Measurements from ENCODE around the gene PXMP4.

PXMP4 gene

GRCh38 chr20:33681288-33681687 lies 38.8 kb downstream of the PXMP4 start:
- DNase-seq: no peak

DNA sequence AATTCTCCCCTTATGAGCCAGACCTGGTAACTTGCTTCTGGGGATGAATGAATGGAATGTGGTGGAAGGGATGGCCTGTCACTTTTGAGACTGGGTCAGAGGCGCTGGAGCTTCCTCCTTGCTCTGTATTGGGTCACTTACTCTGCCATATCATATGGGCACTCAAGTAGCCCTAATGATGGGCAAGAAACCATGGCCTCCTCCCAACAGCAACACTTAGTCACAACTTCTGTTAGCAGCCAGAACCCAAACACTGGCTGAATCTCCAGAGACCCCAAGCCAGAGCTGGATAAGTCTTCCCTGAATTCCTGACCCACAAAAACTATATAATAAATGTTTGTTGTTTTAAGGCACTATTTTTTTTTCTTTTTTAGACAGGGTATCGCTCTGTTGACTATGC lies 39.4 kb downstream of the PXMP4 start:
- no peak for DNase-seq

GRCh38 chr20:33679758-33680485 lies 40.2 kb downstream of the PXMP4 start:
- peak; percentile 20 for DNase-seq

DNA sequence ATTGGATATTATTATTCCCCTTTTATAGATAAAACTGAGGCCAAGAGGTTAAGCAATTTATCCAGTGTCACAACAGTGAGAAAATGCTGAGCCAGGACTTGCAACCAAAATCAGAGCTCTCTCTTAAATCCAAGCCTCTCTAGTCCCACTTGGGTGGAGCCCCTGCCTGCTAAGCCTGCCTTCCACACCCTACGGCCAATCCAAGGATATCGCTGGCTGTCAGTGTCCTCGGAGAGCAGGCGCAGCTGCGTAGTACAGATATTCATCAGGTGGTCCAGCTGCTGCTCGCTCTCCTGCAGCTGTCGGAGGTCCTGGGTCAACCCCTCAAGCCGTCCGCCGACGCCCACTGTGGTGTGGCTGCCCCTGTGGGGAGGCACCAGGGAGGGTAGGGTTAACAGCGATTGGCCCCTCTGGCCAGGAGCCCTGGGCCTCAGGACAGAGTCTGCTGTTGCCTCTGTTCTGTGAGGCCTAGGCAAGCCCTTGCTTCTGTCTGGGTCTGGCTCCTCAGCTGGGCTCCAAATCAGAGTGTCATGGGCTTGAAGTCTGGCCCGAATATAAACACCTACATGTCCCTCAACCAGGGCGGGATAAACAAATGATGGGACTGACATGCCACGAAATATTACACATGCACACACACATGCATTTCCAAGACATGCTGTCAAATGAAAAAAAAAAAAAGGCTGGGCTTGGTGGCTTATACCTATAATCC lies 42.0 kb downstream of the PXMP4 start:
- DNase-seq: no peak

- DNase-seq: no peak
Observed at GRCh38 chr20:33676652-33677645, 43.2 kb downstream of the PXMP4 start.

- no peak for DNase-seq
Observed at GRCh38 chr20:33676121-33676520, 44.0 kb downstream of the PXMP4 start.

DNA sequence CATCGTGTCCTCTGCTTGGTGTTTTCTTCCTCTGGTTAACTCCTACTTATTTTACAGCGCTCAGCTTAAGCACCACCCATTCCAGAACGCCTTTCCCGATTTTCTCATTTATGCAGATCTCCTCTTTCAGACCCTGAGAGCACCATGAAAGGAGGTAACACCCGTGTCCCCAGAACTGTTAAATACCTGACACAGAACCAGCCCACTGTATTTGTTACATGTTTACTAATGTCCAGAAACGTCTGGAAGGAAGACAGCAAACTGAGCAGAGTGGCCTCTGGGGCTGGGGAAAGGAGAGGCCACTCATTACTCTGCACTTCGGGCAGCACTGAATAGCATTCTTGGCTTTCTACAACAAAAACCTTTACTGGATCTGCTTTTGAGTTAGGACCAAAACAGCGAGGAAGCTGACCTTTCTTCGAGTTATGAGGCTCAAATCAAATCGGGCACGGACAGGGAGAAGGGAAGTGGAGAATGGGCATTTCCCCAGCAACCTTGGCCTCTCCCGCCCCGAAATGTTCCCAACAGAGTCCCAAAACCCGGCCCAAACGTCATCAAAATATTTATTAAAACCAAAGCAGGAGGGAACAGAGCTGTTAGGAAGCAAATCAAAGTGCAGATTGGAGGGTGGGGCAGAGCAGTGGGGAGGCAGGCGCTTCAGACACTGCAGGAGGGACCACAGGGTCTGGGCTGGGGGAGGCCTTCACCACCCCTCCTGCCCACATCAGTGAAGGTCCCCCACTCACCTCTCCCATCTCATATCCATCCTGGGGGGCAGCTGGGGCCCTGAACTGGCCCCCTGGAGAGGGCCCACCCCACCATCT lies 44.8 kb downstream of the PXMP4 start:
- DNase-seq: no peak

GRCh38 chr20:33674294-33675135 lies 45.6 kb downstream of the PXMP4 start, which contains the start of gene NECAB3:
Gene NECAB3 (minus strand): TSS chr20:33674428. CDS start chr20:33674352, 76 bp downstream.
- peak; percentile 62 for DNase-seq

DNA sequence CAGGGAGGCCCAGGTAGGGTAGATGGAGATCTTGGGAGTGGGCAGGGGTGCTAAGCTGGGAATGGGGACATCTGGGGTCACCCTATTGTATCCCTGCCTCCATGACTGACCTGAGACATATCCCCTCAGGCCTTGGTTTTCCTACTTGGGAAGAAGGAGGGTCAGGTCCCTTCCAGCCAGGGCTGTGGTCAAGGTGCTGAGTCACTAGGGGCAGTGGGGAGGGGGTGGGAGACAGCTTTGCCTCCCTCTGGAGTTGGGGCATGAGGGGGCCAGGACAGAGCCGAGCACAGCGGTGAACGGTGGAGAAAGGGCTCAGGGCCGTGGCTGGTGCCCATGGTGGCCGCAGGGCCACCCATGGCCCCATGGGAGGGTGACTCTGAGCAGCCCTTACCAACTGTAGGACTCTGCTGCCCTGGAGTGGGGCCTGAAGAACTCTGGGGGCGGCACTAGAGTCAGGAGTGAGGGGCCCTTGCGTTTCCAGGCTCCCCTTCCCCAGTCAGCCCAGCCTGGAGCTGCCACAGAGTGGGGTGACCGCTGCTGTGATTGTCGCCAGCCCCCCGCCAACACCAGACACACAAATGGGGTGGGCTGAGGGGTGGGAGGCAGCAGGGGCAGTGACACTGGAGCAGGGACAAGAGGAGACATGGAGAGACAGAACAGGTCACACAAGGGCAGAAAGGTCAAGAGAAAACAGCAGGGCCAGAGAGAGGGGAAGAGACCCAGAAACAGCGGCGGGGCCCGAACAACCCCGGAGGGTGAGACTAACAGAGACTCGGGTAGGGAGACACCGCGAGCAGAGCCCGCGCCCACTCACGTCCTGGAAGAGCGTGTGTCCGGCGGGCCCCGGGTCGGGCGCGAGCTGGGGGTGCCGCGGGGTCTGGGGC lies 46.5 kb downstream of the PXMP4 start:
- peak; percentile 22 for DNase-seq

DNA sequence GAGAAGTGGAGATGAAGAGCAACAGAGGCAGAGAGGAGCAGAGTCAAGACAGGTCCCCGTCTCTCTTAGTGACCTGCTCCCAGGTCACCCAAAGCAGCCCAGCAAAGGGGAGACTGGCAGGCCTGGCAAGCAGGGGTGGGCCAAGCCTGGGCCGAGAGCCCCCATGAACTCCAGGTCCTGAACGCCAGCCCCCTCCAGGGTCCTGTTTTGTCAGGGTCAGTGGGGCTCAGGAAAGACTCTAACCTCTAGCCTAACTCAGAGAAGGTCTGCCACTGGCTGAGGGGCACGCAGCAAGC lies 47.0 kb downstream of the PXMP4 start:
- DNase-seq: no peak

DNA sequence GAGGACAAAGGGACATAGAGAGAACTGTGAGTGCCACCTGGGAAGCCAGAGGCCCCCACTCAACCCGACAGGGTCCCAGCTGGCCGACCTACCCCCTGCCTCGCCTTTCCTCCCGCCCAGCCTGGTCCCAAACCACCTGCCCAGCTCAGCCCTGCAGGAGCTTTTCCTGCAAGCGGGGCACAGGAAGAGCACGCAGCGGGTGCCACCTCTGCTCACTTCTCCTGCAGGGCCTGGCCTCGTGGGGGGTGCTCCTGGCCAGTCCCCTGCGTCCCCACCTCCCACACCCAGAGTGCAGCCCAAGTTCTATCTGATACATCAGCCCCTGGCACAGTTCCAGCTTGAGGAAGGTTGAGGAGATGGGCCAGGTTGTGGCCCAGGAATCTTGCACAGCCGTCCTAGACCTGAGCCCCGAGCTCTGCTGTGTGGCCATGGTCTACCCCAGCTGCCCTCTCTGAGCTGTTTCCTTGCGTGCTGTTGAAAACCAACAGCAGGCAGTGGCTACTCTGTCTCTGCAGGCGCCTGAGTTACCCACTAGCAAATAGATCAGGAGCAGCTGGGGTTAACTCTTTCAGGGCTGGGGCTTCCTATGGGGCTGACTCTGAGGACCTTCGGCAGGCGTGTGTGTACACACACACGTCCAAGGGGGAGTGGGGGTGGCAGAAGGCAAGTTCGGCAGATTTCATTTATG lies 47.5 kb downstream of the PXMP4 start:
- no peak for DNase-seq

GRCh38 chr20:33671573-33672288 lies 48.4 kb downstream of the PXMP4 start:
- no peak for DNase-seq

DNA sequence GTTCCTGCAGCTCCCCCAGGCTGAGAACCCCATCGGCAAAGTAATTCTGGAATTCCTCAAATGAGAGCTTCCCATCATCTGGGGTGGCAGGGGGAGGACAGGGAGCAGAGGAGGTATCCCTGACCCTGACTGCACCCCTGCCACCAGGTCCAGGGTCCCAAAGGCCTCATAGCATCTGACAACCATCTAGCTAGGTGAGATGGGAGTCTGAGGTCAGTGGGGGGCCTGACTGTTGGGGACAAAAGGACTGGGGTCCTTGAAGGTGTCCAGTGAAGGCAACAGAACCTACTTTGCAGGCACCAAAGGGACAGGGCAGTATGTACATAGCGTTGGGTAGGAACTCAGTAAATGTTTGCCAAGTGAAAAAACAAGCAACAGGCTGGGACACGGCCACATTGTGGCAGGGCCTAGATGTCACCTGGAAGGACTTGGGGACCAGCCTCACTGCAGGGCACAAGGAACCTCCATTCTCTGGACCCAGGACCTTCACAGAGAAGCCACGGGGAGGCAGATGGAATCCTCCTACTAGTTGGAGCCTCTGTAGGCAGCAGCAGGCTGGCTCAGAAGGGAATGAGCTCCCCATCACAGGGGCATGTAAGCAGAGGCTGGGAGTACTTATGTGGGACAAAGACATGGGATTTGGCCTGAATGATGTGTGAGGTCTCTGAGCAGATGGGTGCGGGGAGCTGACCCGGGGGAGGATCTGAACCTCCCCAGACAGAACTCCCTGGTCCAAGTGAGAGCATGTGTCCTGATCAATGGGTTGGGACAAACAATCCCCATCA lies 49.2 kb downstream of the PXMP4 start:
- DNase-seq: no peak

- no peak for DNase-seq
Observed at GRCh38 chr20:33669873-33670640, 50.1 kb downstream of the PXMP4 start.

DNA sequence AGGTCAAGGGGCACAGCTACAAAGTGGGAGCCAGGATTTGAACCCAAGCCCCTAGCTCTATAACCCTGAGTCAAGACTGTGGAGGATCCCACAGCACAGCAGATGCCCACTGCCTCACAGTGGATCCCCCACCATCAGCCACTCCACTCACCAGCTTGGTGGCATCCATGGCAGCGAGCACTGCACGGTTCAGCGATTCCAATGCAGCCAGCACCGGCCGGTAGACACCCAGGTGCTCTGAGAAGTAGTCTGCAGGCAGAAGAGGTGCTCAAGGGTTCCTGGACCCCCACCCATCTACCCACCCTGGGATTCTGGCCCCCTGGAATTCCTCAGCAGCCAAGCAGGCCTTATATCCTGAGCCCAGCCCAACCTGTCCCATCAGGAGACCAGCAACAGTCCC lies 50.9 kb downstream of the PXMP4 start:
- DNase-seq: no peak

DNA sequence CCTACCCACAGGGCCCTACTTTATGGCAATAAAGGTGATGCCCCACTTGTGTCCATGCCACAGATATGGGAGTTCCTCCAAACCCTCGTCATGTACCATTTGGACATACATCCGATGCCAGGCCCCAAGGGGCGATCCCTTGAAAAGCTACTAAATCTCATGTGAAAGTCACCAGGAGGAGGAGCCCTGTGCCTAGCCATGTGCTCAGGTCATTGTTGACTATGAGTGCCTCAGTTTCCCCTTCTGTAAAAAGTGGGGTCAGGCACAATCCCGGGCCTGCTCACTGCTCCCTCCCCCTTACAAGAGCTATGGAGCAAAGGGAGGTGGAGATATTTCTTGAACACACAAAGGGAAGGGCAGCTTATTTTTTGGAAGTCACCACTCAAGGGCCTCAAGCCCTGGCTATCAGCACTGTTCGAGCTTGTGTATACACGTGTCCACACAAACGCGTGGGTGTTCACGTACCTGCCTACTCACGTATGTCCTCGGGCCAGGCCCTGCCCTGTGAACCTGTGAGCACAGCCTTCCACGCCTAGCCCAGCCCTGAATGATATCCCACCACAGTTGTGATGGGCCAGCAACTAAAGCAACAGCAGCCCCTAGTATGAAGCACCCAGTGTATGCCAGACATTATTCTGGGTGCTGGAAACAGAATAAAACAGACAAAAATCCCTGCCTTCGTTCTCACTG lies 51.5 kb downstream of the PXMP4 start:
- DNase-seq: no peak

Data from stimulated activated CD4-positive, alpha-beta T cell treated with anti-CD3 and anti-CD28 coated beads, Interleukin-4, amount 100 ng/mL, for 1 hour (primary cell).